Raji (cell line): ENCODE results near the gene RHAG.

Source experiments
- POLR2A ChIP-seq: IDR thresholded peaks from 2 replicates; pipeline ENCODE4 v1.6.1; 2011; ENCODE audit warnings: low read depth, low read length, control low read depth; ENCODE audit not compliant: insufficient read depth

Gene RHAG

GRCh38 chr6:49636713-49637349, at the start of gene RHAG:
RHAG (minus strand) TSS chr6:49636839; CDS start chr6:49636812, 27 bp downstream.
- no peak for TF ChIP-seq POLR2A

- no peak for TF ChIP-seq POLR2A
Observed at GRCh38 chr6:49676671-49677281, 40.1 kb upstream of the RHAG start.

- TF ChIP-seq POLR2A = no peak
Observed at GRCh38 chr6:49675816-49676215, 39.2 kb upstream of the RHAG start.

GRCh38 chr6:49668083-49668511, 31.5 kb upstream of the RHAG start:
- TF ChIP-seq POLR2A = no peak

- no peak for TF ChIP-seq POLR2A
Observed at GRCh38 chr6:49666930-49667757, 30.5 kb upstream of the RHAG start.

- TF ChIP-seq POLR2A = no peak
Observed at GRCh38 chr6:49666480-49666879, 29.8 kb upstream of the RHAG start.

GRCh38 chr6:49664817-49665216, 28.2 kb upstream of the RHAG start:
- no peak for TF ChIP-seq POLR2A

- TF ChIP-seq POLR2A = no peak
Observed at GRCh38 chr6:49662892-49663261, 26.2 kb upstream of the RHAG start.

- no peak for TF ChIP-seq POLR2A
Observed at GRCh38 chr6:49662231-49662891, 25.7 kb upstream of the RHAG start.

- TF ChIP-seq POLR2A = no peak
Observed at GRCh38 chr6:49653942-49654341, 17.3 kb upstream of the RHAG start.

- TF ChIP-seq POLR2A = no peak
Observed at GRCh38 chr6:49653438-49653837, 16.8 kb upstream of the RHAG start.

GRCh38 chr6:49651239-49651638, 14.6 kb upstream of the RHAG start:
- TF ChIP-seq POLR2A = no peak

- TF ChIP-seq POLR2A = no peak
Observed at GRCh38 chr6:49649988-49650387, 13.3 kb upstream of the RHAG start.

- no peak for TF ChIP-seq POLR2A
Observed at GRCh38 chr6:49648036-49648435, 11.4 kb upstream of the RHAG start.

GRCh38 chr6:49647476-49647875, 10.8 kb upstream of the RHAG start:
- TF ChIP-seq POLR2A = no peak

- TF ChIP-seq POLR2A = no peak
Observed at GRCh38 chr6:49646942-49647341, 10.3 kb upstream of the RHAG start.

- TF ChIP-seq POLR2A = no peak
Observed at GRCh38 chr6:49646130-49646824, 9.6 kb upstream of the RHAG start.
